Measurements from ENCODE around the gene MAPKAPK5.
"Not testable (repeated sequence)": the region's sequence is repeated elsewhere in the genome, so short reads cannot be mapped to it uniquely, and the experiment has no call there.

MAPKAPK5 gene

GRCh38 chr12:111819191-111820158, 22.6 kb upstream of the MAPKAPK5 start:
- DNase-seq, result no peak
- no peak for TF ChIP-seq POLR2A (IDR thresholded peaks at IDR 0.05; ENCODE audit: low read length)
- TF ChIP-seq GATA1 (IDR thresholded peaks at IDR 0.05; ENCODE audit: low read depth, low read length), result no peak

GRCh38 chr12:111820828-111821227, 21.2 kb upstream of the MAPKAPK5 start:
- DNase-seq, result not testable (repeated sequence)

GRCh38 chr12:111822886-111823285, 19.1 kb upstream of the MAPKAPK5 start:
- no peak for TF ChIP-seq GATA1 (IDR thresholded peaks at IDR 0.05; ENCODE audit: low read depth, low read length)
- no peak for TF ChIP-seq POLR2A (IDR thresholded peaks at IDR 0.05; ENCODE audit: low read length)
- no peak for DNase-seq

- DNase-seq, result no peak
- TF ChIP-seq POLR2A (IDR thresholded peaks at IDR 0.05; ENCODE audit: low read length) (no peak), GATA1 (IDR thresholded peaks at IDR 0.05; ENCODE audit: low read depth, low read length) (no peak)
These were observed 18.1 kb upstream of the MAPKAPK5 start for GRCh38 chr12:111823891-111824290.

GRCh38 chr12:111824312-111824711, 17.7 kb upstream of the MAPKAPK5 start:
- peak in 1 of 2 experiments; percentile 20 for DNase-seq

GRCh38 chr12:111825509-111825908, 16.5 kb upstream of the MAPKAPK5 start:
- DNase-seq, result no peak
- TF ChIP-seq POLR2A (IDR thresholded peaks at IDR 0.05; ENCODE audit: low read length), result no peak
- no peak for TF ChIP-seq GATA1 (IDR thresholded peaks at IDR 0.05; ENCODE audit: low read depth, low read length)

- no peak for DNase-seq
- TF ChIP-seq POLR2A (IDR thresholded peaks at IDR 0.05; ENCODE audit: low read length), result no peak
- no peak for TF ChIP-seq GATA1 (IDR thresholded peaks at IDR 0.05; ENCODE audit: low read depth, low read length)
These were observed 15.7 kb upstream of the MAPKAPK5 start for GRCh38 chr12:111826316-111826715.

GRCh38 chr12:111826992-111827391, 15.0 kb upstream of the MAPKAPK5 start:
- TF ChIP-seq GATA1 (IDR thresholded peaks at IDR 0.05; ENCODE audit: low read depth, low read length) (no peak), POLR2A (IDR thresholded peaks at IDR 0.05; ENCODE audit: low read length) (no peak)
- DNase-seq, result no peak

GRCh38 chr12:111827907-111828306, 14.1 kb upstream of the MAPKAPK5 start:
- no peak for DNase-seq
- TF ChIP-seq POLR2A (IDR thresholded peaks at IDR 0.05; ENCODE audit: low read length), result no peak
- TF ChIP-seq GATA1 (IDR thresholded peaks at IDR 0.05; ENCODE audit: low read depth, low read length), result no peak

- no peak for DNase-seq
- no peak for TF ChIP-seq GATA1 (IDR thresholded peaks at IDR 0.05; ENCODE audit: low read depth, low read length)
These were observed 13.6 kb upstream of the MAPKAPK5 start for GRCh38 chr12:111828338-111828979.

GRCh38 chr12:111829635-111830034, 12.4 kb upstream of the MAPKAPK5 start:
- not testable (repeated sequence) for DNase-seq

GRCh38 chr12:111834740-111835386, 7.2 kb upstream of the MAPKAPK5 start:
- DNase-seq, result not testable (repeated sequence)

- DNase-seq, result not testable (repeated sequence)
These were observed 6.4 kb upstream of the MAPKAPK5 start for GRCh38 chr12:111835531-111836181.

GRCh38 chr12:111838353-111838752, 3.7 kb upstream of the MAPKAPK5 start:
- DNase-seq, result peak; percentile 51 to 80
- TF ChIP-seq GATA1 (IDR thresholded peaks at IDR 0.05; ENCODE audit: low read depth, low read length) (no peak), POLR2A (IDR thresholded peaks at IDR 0.05; ENCODE audit: low read length) (no peak)
